ENCODE data around the gene VKORC1. TPM values are rescaled to one million over a fixed set of nuclear protein-coding genes. Genes with fewer than 3 reads are reported as not detected.

VKORC1 gene
- total and polyA plus RNA-seq, 2 experiments from 2014 or later = 89.6 to 100 TPM

- Histone ChIP-seq H3K9me2 (ENCODE audit: insufficient read depth) (no peaks in the 10 kb centered on the region), H3K36me3 (ENCODE audit: insufficient read depth) (no peaks in the 10 kb centered on the region), H3K4me3 (no peak overlapping the region), H3K27me3 (ENCODE audit: insufficient read depth) (no peaks in the 10 kb centered on the region), H4K20me1 (replicated peaks; ENCODE audit: insufficient read depth) (no peaks in the 10 kb centered on the region; the same call in 1 of the 2 replicates), H3K4me2 (no peak overlapping the region), H3F3A (replicated peaks; ENCODE audit: low read depth) (no peaks in the 10 kb centered on the region), H3K27ac (ENCODE audit: low read depth) (no peak overlapping the region), H2AFZ (no peak overlapping the region), H3K79me2 (replicated peaks; ENCODE audit: insufficient read depth) (peaks cover 5% of the 10 kb centered on the region), H3K4me1 (ENCODE audit: insufficient read depth) (no peaks in the 10 kb centered on the region)
- ATAC-seq (no peak), DNase-seq (ENCODE audit: low spot score) (no peak)
- Mint-ChIP-seq H3K4me3 (no peak overlapping the region), H3K4me1 (peaks cover 5% of the 10 kb centered on the region; the same call in 1 of the 3 replicates), H3K27me3 (ENCODE audit: insufficient read depth, low read depth, poor library complexity) (peaks cover 15% of the 10 kb centered on the region), H3K27ac (no peak overlapping the region), H3K9me3 (no peaks in the 10 kb centered on the region), H3K36me3 (ENCODE audit: low read depth) (peaks cover 26% of the 10 kb centered on the region)
- no peak for TF ChIP-seq EZH2 (IDR thresholded peaks at IDR 0.05; ENCODE audit: low read depth, unreplicated experiment)
- TF ChIP-seq CREB1 (CRISPR knock-in tag; IDR thresholded peaks at IDR 0.05; ENCODE audit: low read depth) = no peak
- no peak for TF ChIP-seq NANOG (IDR thresholded peaks at IDR 0.05; ENCODE audit: borderline replicate concordance)
- TF ChIP-seq ETS1 (IDR thresholded peaks at IDR 0.05) = no peak
- TF ChIP-seq EZH2phosphoT487 (IDR thresholded peaks at IDR 0.05; ENCODE audit: unreplicated experiment) = no peak
- TF ChIP-seq POLR2AphosphoS5 (IDR thresholded peaks at IDR 0.05; ENCODE audit: low read depth) = no peak
- TF ChIP-seq STAT1 (IDR thresholded peaks at IDR 0.05; ENCODE audit: unreplicated experiment) = no peak
- TF ChIP-seq, protein P1, sequence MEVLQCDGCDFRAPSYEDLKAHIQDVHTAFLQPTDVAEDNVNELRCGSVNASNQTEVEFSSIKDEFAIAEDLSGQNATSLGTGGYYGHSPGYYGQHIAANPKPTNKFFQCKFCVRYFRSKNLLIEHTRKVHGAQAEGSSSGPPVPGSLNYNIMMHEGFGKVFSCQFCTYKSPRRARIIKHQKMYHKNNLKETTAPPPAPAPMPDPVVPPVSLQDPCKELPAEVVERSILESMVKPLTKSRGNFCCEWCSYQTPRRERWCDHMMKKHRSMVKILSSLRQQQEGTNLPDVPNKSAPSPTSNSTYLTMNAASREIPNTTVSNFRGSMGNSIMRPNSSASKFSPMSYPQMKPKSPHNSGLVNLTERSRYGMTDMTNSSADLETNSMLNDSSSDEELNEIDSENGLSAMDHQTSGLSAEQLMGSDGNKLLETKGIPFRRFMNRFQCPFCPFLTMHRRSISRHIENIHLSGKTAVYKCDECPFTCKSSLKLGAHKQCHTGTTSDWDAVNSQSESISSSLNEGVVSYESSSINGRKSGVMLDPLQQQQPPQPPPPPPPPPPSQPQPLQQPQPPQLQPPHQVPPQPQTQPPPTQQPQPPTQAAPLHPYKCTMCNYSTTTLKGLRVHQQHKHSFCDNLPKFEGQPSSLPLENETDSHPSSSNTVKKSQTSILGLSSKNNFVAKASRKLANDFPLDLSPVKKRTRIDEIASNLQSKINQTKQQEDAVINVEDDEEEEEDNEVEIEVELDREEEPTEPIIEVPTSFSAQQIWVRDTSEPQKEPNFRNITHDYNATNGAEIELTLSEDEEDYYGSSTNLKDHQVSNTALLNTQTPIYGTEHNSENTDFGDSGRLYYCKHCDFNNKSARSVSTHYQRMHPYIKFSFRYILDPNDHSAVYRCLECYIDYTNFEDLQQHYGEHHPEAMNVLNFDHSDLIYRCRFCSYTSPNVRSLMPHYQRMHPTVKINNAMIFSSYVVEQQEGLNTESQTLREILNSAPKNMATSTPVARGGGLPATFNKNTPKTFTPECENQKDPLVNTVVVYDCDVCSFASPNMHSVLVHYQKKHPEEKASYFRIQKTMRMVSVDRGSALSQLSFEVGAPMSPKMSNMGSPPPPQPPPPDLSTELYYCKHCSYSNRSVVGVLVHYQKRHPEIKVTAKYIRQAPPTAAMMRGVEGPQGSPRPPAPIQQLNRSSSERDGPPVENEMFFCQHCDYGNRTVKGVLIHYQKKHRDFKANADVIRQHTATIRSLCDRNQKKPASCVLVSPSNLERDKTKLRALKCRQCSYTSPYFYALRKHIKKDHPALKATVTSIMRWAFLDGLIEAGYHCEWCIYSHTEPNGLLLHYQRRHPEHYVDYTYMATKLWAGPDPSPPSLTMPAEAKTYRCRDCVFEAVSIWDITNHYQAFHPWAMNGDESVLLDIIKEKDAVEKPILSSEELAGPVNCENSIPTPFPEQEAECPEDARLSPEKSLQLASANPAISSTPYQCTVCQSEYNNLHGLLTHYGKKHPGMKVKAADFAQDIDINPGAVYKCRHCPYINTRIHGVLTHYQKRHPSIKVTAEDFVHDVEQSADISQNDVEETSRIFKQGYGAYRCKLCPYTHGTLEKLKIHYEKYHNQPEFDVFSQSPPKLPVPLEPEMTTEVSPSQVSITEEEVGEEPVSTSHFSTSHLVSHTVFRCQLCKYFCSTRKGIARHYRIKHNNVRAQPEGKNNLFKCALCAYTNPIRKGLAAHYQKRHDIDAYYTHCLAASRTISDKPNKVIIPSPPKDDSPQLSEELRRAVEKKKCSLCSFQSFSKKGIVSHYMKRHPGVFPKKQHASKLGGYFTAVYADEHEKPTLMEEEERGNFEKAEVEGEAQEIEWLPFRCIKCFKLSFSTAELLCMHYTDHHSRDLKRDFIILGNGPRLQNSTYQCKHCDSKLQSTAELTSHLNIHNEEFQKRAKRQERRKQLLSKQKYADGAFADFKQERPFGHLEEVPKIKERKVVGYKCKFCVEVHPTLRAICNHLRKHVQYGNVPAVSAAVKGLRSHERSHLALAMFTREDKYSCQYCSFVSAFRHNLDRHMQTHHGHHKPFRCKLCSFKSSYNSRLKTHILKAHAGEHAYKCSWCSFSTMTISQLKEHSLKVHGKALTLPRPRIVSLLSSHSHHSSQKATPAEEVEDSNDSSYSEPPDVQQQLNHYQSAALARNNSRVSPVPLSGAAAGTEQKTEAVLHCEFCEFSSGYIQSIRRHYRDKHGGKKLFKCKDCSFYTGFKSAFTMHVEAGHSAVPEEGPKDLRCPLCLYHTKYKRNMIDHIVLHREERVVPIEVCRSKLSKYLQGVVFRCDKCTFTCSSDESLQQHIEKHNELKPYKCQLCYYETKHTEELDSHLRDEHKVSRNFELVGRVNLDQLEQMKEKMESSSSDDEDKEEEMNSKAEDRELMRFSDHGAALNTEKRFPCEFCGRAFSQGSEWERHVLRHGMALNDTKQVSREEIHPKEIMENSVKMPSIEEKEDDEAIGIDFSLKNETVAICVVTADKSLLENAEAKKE (CRISPR knock-in tag; IDR thresholded peaks at IDR 0.05) = no peak
- no peak for TF ChIP-seq ZNF114 (CRISPR knock-in tag; IDR thresholded peaks at IDR 0.05)
- TF ChIP-seq ZNF331 (CRISPR knock-in tag; IDR thresholded peaks at IDR 0.05; ENCODE audit: low read depth) = no peak
- no peak for TF ChIP-seq JUNB (IDR thresholded peaks at IDR 0.05; ENCODE audit: unreplicated experiment)
- TF ChIP-seq, protein P2, sequence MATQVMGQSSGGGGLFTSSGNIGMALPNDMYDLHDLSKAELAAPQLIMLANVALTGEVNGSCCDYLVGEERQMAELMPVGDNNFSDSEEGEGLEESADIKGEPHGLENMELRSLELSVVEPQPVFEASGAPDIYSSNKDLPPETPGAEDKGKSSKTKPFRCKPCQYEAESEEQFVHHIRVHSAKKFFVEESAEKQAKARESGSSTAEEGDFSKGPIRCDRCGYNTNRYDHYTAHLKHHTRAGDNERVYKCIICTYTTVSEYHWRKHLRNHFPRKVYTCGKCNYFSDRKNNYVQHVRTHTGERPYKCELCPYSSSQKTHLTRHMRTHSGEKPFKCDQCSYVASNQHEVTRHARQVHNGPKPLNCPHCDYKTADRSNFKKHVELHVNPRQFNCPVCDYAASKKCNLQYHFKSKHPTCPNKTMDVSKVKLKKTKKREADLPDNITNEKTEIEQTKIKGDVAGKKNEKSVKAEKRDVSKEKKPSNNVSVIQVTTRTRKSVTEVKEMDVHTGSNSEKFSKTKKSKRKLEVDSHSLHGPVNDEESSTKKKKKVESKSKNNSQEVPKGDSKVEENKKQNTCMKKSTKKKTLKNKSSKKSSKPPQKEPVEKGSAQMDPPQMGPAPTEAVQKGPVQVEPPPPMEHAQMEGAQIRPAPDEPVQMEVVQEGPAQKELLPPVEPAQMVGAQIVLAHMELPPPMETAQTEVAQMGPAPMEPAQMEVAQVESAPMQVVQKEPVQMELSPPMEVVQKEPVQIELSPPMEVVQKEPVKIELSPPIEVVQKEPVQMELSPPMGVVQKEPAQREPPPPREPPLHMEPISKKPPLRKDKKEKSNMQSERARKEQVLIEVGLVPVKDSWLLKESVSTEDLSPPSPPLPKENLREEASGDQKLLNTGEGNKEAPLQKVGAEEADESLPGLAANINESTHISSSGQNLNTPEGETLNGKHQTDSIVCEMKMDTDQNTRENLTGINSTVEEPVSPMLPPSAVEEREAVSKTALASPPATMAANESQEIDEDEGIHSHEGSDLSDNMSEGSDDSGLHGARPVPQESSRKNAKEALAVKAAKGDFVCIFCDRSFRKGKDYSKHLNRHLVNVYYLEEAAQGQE (IDR thresholded peaks at IDR 0.05; ENCODE audit: unreplicated experiment) = no peak
- TF ChIP-seq CTCF (conservative IDR thresholded peaks at IDR 0.05; ENCODE audit: low read depth in 2 of 2) = no peak
These were observed 7.1 kb downstream of the VKORC1 start for GRCh38 chr16:31087481-31087880.

Data from GM23338 (cell line).